ENCODE results near the gene TEAD1.

DNA sequence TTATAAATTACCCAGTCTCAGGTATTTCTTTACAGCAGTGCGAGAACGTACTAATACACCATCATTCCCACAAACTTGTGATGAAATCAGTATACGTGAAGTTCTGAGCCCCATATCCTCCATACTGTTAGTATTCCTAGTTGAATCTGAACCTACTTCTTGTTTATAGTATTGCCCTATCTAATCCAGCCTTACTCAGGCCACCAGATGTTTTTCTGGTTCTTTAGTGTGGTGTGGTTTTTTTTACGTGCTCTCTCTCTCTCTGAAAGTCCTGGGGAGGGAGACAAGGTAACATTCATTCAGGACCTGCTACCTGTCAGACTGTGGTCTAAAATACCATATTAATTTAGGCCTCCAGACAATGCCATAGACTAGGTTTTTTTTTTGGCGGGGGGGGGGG, 47.6 kb upstream of the TEAD1 start:
- TF ChIP-seq CTCF (IDR thresholded peaks at IDR 0.05; ENCODE audit: insufficient read depth, low read length) (no peak), POLR2AphosphoS5 (IDR thresholded peaks at IDR 0.05; ENCODE audit: low read depth) (no peak), GABPA (IDR thresholded peaks at IDR 0.05; ENCODE audit: low read depth) (no peak)
